Heart right ventricle (tissue), 16 donors: Measurements from ENCODE around the gene TMEM59L. TPM values are rescaled to one million over a fixed set of nuclear protein-coding genes. Genes with fewer than 3 reads are reported as not detected.

ENCODE experiments used
- ATAC-seq, 8 donors: fragments of 200-7000 bp; cut with Tn5 transposase; one replicate each; pipeline ENCODE4 v1.9.1; 2020; ENCODE audit warnings: mild to moderate bottlenecking in 8 of 8, moderate library complexity in 8 of 8, moderate number of reproducible peaks in 1 of 8
- DNase-seq, 2 donors: peaks; one replicate each; pipeline ENCODE4 v3.0.0-alpha.2; 2020
- H3K27ac ChIP-seq, 10 donors: fragments of 200-600 bp; sonication (generic) in 2 of 10; one replicate each; pipeline versions ENCODE4 v1.5.0 to v1.8.0; 2020 to 2022; ENCODE audit warnings: mild to moderate bottlenecking in 3 of 10
- H3K27me3 ChIP-seq, 7 donors: fragments of 200-600 bp; one replicate each; pipeline ENCODE4 v1.8.0; 2021 to 2022; ENCODE audit warnings: mild to moderate bottlenecking in 2 of 7
- H3K36me3 ChIP-seq, 9 donors: fragments of 200-600 bp; sonication (generic) in 1 of 9; one replicate each; pipeline versions ENCODE4 v1.5.0 to v1.8.0; 2020 to 2022; ENCODE audit warnings: mild to moderate bottlenecking in 2 of 9
- H3K4me1 ChIP-seq, 9 donors: fragments of 200-600 bp; sonication (generic) in 1 of 9; one replicate each; pipeline versions ENCODE4 v1.5.0 to v1.8.0; 2020 to 2022; ENCODE audit warnings: mild to moderate bottlenecking in 4 of 9
- H3K4me3 ChIP-seq, 10 donors: fragments of 200-600 bp; sonication (generic) in 2 of 10; one replicate each; pipeline versions ENCODE4 v1.5.0 to v1.8.0; 2020 to 2022; ENCODE audit warnings: mild to moderate bottlenecking in 7 of 10, moderate library complexity in 2 of 10
- H3K9me3 ChIP-seq, 11 donors: fragments of 200-600 bp in 10 of 11; sonication (generic) in 2 of 11; one replicate each; pipeline versions ENCODE4 v1.5.0 to v1.8.0; 2013 to 2022; ENCODE audit warnings: mild to moderate bottlenecking in 2 of 11, control low read depth in 1 of 11, moderate library complexity in 1 of 11
- WGBS, 2 donors: extraction: QIAGEN DNeasy Blood & Tissue Kit; methylation state at CpG; one replicate each; pipeline ENCODE4 v1.1.7; 2013; ENCODE audit warnings: inconsistent platforms in 1 of 2; 5-methylcytosine and 5-hydroxymethylcytosine counted together
- intact Hi-C, 10 donors: fragments of 100-400 bp; cut with DNase I; formaldehyde crosslinking; loops; one replicate each; pipeline versions ENCODE4 v1.11.1 to v1.14.2; 2022
- polyA plus RNA-seq, 2 donors: library from polyadenylated mRNA; stranded (reverse); fragments of 200-250 nt; gene quantifications; one replicate each; pipeline ENCODE4 v1.2.3, GENCODE V29; 2013
- total RNA-seq, 10 donors: library from RNA; stranded (reverse); fragmentation: NEBNext Ultra II Directional in 3 of 10; extraction: Animal tissue kit (Norgen Biotek cat#: 25700) in 3 of 10; gene quantifications; one replicate each; pipeline versions ENCODE4 v1.2.1 to v1.2.4, GENCODE V29; 2021 to 2023
- TF ChIP-seq, protein P1 (sequence below), 9 donors: fragments of 200-600 bp; sonication (generic) in 2 of 9; IDR thresholded peaks; one replicate each; pipeline versions ENCODE4 v1.5.0 to v1.8.0; 2021 to 2022; ENCODE audit warnings: antibody characterized with exemption in 9 of 9, mild to moderate bottlenecking in 5 of 9, moderate library complexity in 1 of 9
- donor health status: Arrhythmogenic right ventricular cardiomyopathy.
- donor health status: ischemic (EF 13 %, LVEDD 7.1; RV severe dilation, severe dysfunction).
- donor health status: healthy with polysubstance abuse.
- donor health status: DM: no; HTN: yes; CAD: no.
- donor health status: DM: no; HTN: no; CAD: no.
- donor health status: ischemic (EF 25% LVEDD 6.9; RV normal size, moderate dysfunction).
- donor health status: ischemic (EF 25% LVEDD 5.7; RV mildly dilated, moderate dysfunction).
- donor health status: healthy.
- donor health status: DM: yes; HTN: yes; CAD: no.
- donor health status: Ischemic cardiomyopathy.
- donor health status: ischemic (EF 35%, LVEDD 5.7; RV mildly dilated, moderate dysfunction).
- donor health status: nonischemic (EF 11% LVEDD 7.7; RV severe dilation, severe dysfunction).
- donor health status: DM: yes; HTN: yes; CAD: no.
- donor health status: PGD.
- donor health status: ischemic (EF 29% LVEDD 5.4; RV normal size, mild dysfunction).
- donor health status: nonischemic (EF 23%, LVEDD 6.1; RV moderate dilation, normal function).

Gene TMEM59L
- total and polyA plus RNA-seq, 12 donors, result 0.13 to 13.8 (median 1.2) TPM

- H3K4me1 ChIP-seq, result peaks cover 0 to 46% (median 23%) of the 10 kb centered on the region in 9 donors
- peaks cover 0 to 23% (median 5%) of the 10 kb centered on the region in 9 donors for H3K36me3 ChIP-seq
- H3K27me3 ChIP-seq, result no peaks in the 10 kb centered on the region
- DNase-seq (peak; percentile 88 to 89), ATAC-seq (peak; percentile 87 to 95 (median 94))
- 0 to 1% methylated on average over 64 to 72 of the region's 72 CpGs for WGBS, 2 donors
- no peaks in the 10 kb centered on the region for H3K9me3 ChIP-seq
- intact Hi-C loops, result no loop called here
- TF ChIP-seq, protein P1, sequence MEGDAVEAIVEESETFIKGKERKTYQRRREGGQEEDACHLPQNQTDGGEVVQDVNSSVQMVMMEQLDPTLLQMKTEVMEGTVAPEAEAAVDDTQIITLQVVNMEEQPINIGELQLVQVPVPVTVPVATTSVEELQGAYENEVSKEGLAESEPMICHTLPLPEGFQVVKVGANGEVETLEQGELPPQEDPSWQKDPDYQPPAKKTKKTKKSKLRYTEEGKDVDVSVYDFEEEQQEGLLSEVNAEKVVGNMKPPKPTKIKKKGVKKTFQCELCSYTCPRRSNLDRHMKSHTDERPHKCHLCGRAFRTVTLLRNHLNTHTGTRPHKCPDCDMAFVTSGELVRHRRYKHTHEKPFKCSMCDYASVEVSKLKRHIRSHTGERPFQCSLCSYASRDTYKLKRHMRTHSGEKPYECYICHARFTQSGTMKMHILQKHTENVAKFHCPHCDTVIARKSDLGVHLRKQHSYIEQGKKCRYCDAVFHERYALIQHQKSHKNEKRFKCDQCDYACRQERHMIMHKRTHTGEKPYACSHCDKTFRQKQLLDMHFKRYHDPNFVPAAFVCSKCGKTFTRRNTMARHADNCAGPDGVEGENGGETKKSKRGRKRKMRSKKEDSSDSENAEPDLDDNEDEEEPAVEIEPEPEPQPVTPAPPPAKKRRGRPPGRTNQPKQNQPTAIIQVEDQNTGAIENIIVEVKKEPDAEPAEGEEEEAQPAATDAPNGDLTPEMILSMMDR (IDR thresholded peaks at IDR 0.05), result peak; percentile 83 to 98 (median 92)
- H3K27ac ChIP-seq, result peak within 1 kb of the TSS; percentile 55 to 97 (median 92)
- peak within 1 kb of the TSS; percentile 63 to 95 (median 86) for H3K4me3 ChIP-seq
Observed at GRCh38 chr19:18588611-18589379, 23.9 kb upstream of the TMEM59L start, which contains the start of gene REX1BD. Gene REX1BD (plus strand): TSS chr19:18588798. CDS start chr19:18588802, 4 bp downstream.

DNA sequence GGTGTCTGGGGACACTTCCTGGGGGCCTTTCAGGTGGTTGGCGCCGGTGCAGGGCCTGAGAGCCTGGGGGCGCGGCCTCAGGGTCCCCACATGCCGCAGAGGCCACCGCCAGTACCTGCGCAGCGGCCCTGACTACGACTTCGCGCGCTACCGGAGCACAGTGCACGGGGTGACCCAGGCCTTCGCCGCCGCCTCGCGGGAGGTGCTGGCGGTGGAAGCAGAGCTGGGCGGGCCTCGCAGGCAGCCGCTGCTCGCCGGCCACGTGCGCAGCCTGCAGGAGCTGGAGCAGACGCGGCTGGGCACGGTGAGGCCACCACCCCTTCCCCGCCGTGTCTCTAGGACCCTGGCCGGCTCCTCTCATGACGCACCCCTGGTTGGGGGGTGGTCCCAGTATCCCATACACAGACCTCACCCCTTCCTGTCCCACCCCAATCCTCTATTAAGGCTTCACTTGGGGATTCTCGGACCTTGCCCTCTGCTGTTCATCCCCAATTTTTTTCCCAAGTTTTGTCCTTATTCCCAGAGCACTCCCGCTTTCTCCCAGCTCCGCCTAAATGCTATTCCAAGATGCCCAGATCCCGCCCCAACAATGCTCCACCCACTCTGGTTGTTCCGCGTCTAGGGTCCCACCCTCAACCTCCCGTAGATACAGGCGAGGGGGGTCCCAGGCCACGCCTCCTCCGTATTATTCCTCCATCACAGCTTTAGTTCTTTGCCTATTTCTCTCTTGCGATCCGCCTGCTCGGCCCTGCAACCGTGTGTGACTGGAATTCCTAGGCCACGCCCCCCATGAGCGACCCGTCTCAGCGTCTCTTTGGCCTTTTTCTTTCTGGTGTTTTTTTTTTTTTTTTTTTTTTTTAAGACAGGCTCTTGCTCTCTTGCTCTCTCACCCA lies 23.0 kb upstream of the TMEM59L start:
- Histone ChIP-seq H3K4me3 (peak overlapping the region; percentile 63 to 95 (median 86)), H3K27me3 (peaks cover 0 to 3% (median 0%) of the 10 kb centered on the region in 7 donors), H3K4me1 (peaks cover 3 to 55% (median 29%) of the 10 kb centered on the region in 9 donors), H3K27ac (peak overlapping the region; percentile 55 to 97 (median 92)), H3K36me3 (peaks cover 0 to 23% (median 5%) of the 10 kb centered on the region in 9 donors), H3K9me3 (no peaks in the 10 kb centered on the region)
- peak; percentile 63 to 71 for DNase-seq
- ATAC-seq, result peak; percentile 48 to 80 (median 69)
- 12 to 13% methylated on average over 52 of the region's 52 CpGs for WGBS, 2 donors
- TF ChIP-seq, protein P1 (IDR thresholded peaks at IDR 0.05), result peak in 5 of 9 donors; percentile 8 to 41 (median 26)
- intact Hi-C loops, result loop anchor here in 9 of 10 donors (5.0 to 10.0 kb wide), 7 partner anchors 83 to 278 kb away; partner anchors contain the start of gene CRTC1 (in 1 of the 9)

DNA sequence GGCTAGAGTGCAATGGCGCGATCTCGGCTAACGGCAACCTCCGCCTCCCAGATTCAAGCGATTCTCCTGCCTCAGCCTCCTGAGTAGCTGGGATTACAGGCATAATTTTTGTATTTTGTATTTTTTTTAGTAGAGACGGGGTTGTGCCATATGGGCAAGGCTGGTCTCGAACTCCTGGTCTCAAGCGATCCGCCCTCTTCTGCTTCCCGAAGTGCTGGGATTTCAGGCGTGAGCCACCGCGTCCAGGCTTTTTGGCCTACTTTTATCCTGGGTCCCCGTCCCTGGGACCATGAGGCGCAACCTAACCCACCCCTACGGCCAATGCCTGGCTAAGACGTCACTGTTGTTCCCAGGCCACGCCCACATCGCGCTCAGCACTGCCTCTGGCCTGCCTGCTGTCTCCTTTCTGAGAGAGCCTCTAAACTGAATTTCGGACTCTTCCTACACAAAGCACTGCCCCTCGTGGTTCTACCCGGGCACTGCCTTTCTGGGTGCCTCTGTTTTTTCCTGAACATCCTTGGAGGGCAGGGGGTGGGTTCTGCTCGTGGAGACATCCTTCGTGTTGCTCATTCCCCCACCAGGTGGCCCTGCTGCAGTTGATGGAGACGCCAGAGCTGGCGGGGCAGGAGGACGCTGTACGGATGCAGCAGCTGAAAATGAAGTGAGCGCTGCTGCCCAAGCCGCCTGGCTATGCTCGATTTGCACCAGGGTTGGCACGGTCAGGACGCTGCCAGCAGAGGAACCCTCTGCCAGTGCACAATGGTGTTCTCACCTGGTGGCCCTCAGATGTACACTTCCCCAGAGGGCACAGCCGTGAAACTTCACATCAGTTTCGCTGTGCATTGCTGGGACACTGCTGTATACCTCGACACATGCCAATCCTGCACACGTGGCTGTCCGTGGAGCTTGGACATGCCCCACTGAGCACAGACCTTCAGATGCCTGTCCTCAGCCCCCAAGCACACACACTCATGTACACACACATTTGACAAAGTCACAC lies 22.1 kb upstream of the TMEM59L start:
- no peaks in the 10 kb centered on the region for H3K9me3 ChIP-seq
- peak overlapping the region in 7 of 10 donors; percentile 63 to 95 (median 78) for H3K4me3 ChIP-seq
- H3K36me3 ChIP-seq, result peaks cover 0 to 23% (median 5%) of the 10 kb centered on the region in 9 donors
- H3K4me1 ChIP-seq, result peaks cover 10 to 58% (median 36%) of the 10 kb centered on the region in 9 donors
- DNase-seq (peak in 1 of 2 donors; percentile 51), ATAC-seq (no peak)
- WGBS, 2 donors, result 75 to 80% methylated on average over 40 of the region's 40 CpGs
- H3K27me3 ChIP-seq, result peaks cover 0 to 12% (median 4%) of the 10 kb centered on the region in 7 donors
- H3K27ac ChIP-seq, result peak overlapping the region in 3 of 10 donors; percentile 83 to 97 (median 92)
- TF ChIP-seq, protein P1 (IDR thresholded peaks at IDR 0.05), result peak in 1 of 9 donors; percentile 10
- intact Hi-C loops, result loop anchor here in 9 of 10 donors (5.0 to 10.0 kb wide), 7 partner anchors 82 to 277 kb away; partner anchors contain the start of gene CRTC1 (in 1 of the 9)
